HG03135 (cell line): Measurements from ENCODE around the gene DIAPH1.

Source experiments
- ATAC-seq: cut with Tn5 transposase; IDR thresholded peaks from one replicate; pipeline ENCODE4 v1.9.1; 2021; ENCODE audit warnings: mild to moderate bottlenecking, moderate library complexity; ENCODE audit not compliant: unreplicated experiment

The DIAPH1 gene

DNA sequence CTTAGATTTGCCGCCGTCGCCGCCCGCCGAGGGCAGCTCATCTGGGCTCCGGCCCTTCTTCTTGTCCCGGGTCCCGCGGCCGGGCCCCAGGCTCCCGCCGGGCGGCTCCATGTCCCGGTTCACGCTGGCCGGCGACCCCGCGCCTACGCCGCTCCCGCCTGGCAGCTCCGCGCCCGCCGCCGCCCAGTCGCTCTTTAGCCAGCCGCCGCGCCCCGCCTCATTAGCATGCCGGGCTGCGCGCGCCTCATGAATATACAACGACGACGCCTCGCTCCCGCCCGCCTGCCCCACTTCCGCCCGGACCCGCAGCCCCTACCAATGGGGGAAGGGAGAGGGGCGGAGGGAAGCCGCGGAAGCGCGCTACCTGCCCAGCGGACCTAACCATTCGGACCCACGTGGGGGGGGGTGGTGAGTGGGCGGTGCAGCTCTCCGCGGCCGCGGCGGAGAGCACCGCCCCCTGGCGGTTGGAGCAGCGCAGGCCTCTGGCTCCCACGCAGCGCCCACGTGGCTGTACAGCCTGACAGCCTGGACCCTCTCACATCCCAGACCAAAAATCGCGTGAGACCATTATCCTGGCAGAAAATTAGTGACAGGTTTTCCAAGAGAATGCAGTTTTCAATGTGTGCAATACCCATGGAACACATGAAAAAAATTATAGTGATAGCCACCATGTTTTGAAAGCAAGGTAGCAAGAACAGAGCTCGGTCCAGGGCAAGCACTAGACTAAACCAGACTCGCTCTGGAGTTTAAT, at the start of gene DIAPH1:
Gene DIAPH1 (minus strand): TSS at position 197 of the 751 bp plus-strand sequence. CDS start 86 bp downstream, at position 111.
- peak; percentile 85 for ATAC-seq

GRCh38 chr5:141665995-141666940, 47.5 kb upstream of the DIAPH1 start:
- ATAC-seq: no peak

GRCh38 chr5:141664733-141665461, 46.1 kb upstream of the DIAPH1 start:
- peak; percentile 87 for ATAC-seq

- no peak for ATAC-seq
Measured at GRCh38 chr5:141663506-141663905, 44.7 kb upstream of the DIAPH1 start.

- ATAC-seq: no peak
Measured at GRCh38 chr5:141662028-141662427, 43.2 kb upstream of the DIAPH1 start.

DNA sequence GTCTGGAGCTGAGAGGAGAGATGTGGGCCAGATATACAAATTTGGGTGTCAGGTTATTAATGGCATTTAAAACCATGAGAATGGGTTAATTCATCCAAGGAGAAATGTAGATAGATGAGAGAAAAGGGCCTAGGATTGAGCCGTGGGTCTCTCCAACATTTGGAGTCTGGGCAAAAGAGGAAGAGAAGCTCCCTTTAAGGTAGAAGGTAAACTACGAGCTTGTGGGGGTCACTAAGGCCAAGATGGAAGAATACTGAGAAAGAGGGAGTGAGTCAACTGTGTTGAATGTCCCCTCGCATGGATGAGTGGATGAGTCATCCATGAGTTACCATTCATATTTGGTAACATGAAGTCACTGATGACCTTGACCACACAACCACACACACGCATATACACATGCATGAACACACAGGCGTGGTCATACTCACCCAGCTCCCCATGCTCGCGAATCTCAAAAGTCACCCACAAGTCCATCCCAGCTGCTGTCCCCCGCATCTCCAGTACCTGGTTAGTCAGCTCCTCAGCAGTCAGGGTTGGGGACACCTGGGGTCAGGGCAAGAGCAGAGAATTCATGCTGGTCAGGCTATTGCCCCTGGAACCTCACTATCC, 39.2 kb upstream of the DIAPH1 start:
- no peak for ATAC-seq

DNA sequence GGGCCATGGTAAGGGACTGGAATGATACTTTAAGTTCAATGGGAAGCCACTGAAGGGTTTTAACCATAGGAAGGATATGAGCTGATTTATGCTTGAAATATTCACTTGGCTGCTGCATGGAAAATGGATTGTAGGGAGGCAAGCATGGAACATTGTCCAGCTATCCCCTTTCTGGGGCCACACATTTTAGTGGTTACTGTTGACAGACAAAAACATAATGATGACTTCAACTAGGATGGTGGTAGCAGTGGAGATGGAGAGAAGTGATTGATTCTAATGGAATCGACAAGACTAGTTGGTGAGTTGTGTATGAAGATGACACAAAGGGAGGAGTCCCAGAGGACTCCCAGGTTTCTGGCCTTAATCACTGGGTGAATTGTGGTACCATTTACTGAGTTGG, 38.6 kb upstream of the DIAPH1 start:
- ATAC-seq: no peak

DNA sequence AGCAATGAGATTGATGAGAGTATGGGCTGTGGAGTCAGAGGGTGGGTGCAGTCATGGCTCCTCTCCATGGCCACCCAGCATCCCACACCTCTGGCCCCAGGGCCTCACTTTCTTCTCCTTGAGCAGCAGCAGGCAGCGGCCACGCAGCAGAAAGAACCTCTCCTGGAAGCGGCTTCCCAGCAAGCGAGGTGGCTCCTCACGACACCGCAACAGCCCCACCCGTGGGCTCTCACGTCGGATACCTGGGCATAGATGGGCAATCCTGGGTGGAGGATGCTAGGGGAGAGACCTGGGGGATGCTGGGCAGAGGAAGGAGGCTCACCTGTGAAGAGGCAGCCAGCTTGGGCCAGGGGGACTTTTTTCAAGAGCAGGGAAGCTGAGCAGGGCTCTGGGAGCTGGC, 37.6 kb upstream of the DIAPH1 start:
- no peak for ATAC-seq

DNA sequence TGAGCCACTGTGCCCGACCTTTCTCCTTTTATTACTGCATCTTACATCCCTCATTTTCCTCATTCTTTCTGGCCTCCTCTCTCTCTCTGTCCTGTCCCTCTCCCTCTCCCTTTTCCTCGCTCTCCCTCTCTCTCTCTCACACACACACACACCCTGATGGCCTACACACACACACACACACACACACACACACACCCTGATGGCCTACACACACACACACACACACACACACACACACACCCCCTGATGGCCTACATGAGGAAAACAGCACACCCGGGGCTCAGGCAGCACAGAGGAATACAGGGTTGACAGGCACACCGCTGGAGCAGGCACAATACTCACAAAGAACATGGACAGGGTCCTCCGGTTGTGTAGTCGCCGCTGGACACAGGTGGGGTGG, 36.2 kb upstream of the DIAPH1 start:
- no peak for ATAC-seq

GRCh38 chr5:141654298-141654697, 35.5 kb upstream of the DIAPH1 start:
- ATAC-seq: no peak

GRCh38 chr5:141651728-141652105, 32.9 kb upstream of the DIAPH1 start:
- ATAC-seq: no peak

GRCh38 chr5:141650851-141651727, 32.3 kb upstream of the DIAPH1 start, which contains the start of gene FCHSD1:
FCHSD1 (minus strand) TSS chr5:141651418; CDS start chr5:141651368, 50 bp downstream.
- peak; percentile 97 for ATAC-seq

- ATAC-seq: no peak
Measured at GRCh38 chr5:141649972-141650371, 31.2 kb upstream of the DIAPH1 start.

- ATAC-seq: no peak
Measured at GRCh38 chr5:141649056-141649688, 30.4 kb upstream of the DIAPH1 start.

- ATAC-seq: no peak
Measured at GRCh38 chr5:141647851-141648250, 29.1 kb upstream of the DIAPH1 start.

- ATAC-seq: no peak
Measured at GRCh38 chr5:141647242-141647641, 28.4 kb upstream of the DIAPH1 start.

GRCh38 chr5:141646026-141646425, 27.2 kb upstream of the DIAPH1 start:
- no peak for ATAC-seq

GRCh38 chr5:141641634-141642267, 23.0 kb upstream of the DIAPH1 start:
- no peak for ATAC-seq

- ATAC-seq: no peak
Measured at GRCh38 chr5:141640698-141641097, 21.9 kb upstream of the DIAPH1 start.
